Gastrocnemius medialis (tissue), 4 donors: Measurements from ENCODE around the gene TOP2B.

ENCODE experiments used
- POLR2A ChIP-seq, 2 donors: fragments of 450-650 bp; IDR thresholded peaks; one replicate each; pipeline ENCODE4 v1.6.1; 2017; ENCODE audit warnings: antibody characterized with exemption in 2 of 2, mild to moderate bottlenecking in 2 of 2, moderate library complexity in 2 of 2
- TF ChIP-seq, protein P1 (sequence below), 5 experiments: fragments of 450-650 bp in 3 of 5; fragments of 200-600 bp in 2 of 5; sonication (generic) in 2 of 5; IDR thresholded peaks in 4 of 5; conservative IDR thresholded peaks in 1 of 5; 1 replicate in 4 of 5; 2 replicates in 1 of 5; pipeline ENCODE4 v1.5.1; 2016 to 2019; ENCODE audit warnings: antibody characterized with exemption in 5 of 5, mild to moderate bottlenecking in 3 of 5, moderate library complexity in 3 of 5

GRCh38 chr3:25658836-25659235, 5.9 kb downstream of the TOP2B start:
- TF ChIP-seq, protein P1, sequence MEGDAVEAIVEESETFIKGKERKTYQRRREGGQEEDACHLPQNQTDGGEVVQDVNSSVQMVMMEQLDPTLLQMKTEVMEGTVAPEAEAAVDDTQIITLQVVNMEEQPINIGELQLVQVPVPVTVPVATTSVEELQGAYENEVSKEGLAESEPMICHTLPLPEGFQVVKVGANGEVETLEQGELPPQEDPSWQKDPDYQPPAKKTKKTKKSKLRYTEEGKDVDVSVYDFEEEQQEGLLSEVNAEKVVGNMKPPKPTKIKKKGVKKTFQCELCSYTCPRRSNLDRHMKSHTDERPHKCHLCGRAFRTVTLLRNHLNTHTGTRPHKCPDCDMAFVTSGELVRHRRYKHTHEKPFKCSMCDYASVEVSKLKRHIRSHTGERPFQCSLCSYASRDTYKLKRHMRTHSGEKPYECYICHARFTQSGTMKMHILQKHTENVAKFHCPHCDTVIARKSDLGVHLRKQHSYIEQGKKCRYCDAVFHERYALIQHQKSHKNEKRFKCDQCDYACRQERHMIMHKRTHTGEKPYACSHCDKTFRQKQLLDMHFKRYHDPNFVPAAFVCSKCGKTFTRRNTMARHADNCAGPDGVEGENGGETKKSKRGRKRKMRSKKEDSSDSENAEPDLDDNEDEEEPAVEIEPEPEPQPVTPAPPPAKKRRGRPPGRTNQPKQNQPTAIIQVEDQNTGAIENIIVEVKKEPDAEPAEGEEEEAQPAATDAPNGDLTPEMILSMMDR (IDR thresholded peaks at IDR 0.05 in 4 of 5, conservative IDR thresholded peaks at IDR 0.05 in 1 of 5) = no peak
- no peak for TF ChIP-seq POLR2A (IDR thresholded peaks at IDR 0.05)
